HCT116 (cell line): Measurements from ENCODE around the gene SUCNR1.
"Not testable (repeated sequence)": the region's sequence is repeated elsewhere in the genome, so short reads cannot be mapped to it uniquely, and the experiment has no call there.

Experiments
- CTCF ChIP-seq, 3 experiments: fragments of 200-600 bp in 1 of 3; sonication (generic) in 1 of 3; IDR thresholded peaks in 2 of 3; conservative IDR thresholded peaks in 1 of 3; 2 replicates each; pipeline ENCODE4 v1.5.1; 2012 to 2017; ENCODE audit warnings: low read depth in 2 of 3, low read length in 2 of 3, antibody characterized with exemption in 1 of 3, borderline replicate concordance in 1 of 3, control low read depth in 1 of 3, mild to moderate bottlenecking in 1 of 3, mixed read lengths in 1 of 3, mixed run types in 1 of 3, moderate library complexity in 1 of 3; ENCODE audit not compliant: insufficient read depth in 1 of 3
- EZH2 ChIP-seq: fragments of 200-600 bp; sonication (generic); IDR thresholded peaks from 2 replicates; pipeline ENCODE4 v1.6.1; 2017; ENCODE audit warnings: antibody characterized with exemption, mixed run types
- POLR2A ChIP-seq: IDR thresholded peaks from 2 replicates; pipeline ENCODE4 v1.7.0; 2011; ENCODE audit warnings: borderline replicate concordance; ENCODE audit not compliant: insufficient read depth, insufficient read length; ENCODE audit errors: extremely low read depth
- RAD21 ChIP-seq: IDR thresholded peaks from 2 replicates; pipeline ENCODE4 v1.6.1; 2012; ENCODE audit warnings: low read depth, mild to moderate bottlenecking

- not testable (repeated sequence) for TF ChIP-seq CTCF (IDR thresholded peaks at IDR 0.05 in 2 of 3, conservative IDR thresholded peaks at IDR 0.05 in 1 of 3; ENCODE audit: borderline replicate concordance in 1 of 3, insufficient read depth in 1 of 3, low read depth in 2 of 3, low read length in 2 of 3); POLR2A; RAD21; EZH2
These were observed 636 bp downstream of the SUCNR1 start for GRCh38 chr3:151874079-151874478.
